Parathyroid adenoma (tissue), 2 donors: ENCODE measurements around the gene SIAH1.
A peak's percentile ranks its signal among the peaks of the same experiment; 100 is the strongest.

Experiments used
- H2AFZ ChIP-seq: fragments of 300-600 bp; sonication (generic); one replicate; pipeline ENCODE4 v1.7.0; 2017; ENCODE audit warnings: antibody characterized with exemption, mild to moderate bottlenecking
- H3K27ac ChIP-seq: fragments of 300-600 bp; sonication (generic); one replicate; pipeline ENCODE4 v1.7.0; 2017
- H3K27me3 ChIP-seq: fragments of 300-600 bp; sonication (generic); one replicate; pipeline ENCODE4 v1.7.0; 2017; ENCODE audit warnings: low read length; ENCODE audit not compliant: control insufficient read depth, insufficient read depth
- H3K36me3 ChIP-seq: fragments of 300-600 bp; sonication (generic); one replicate; pipeline ENCODE4 v1.7.0; 2017; ENCODE audit warnings: low read length; ENCODE audit not compliant: control insufficient read depth, insufficient read depth
- H3K4me1 ChIP-seq: fragments of 300-600 bp; sonication (generic); one replicate; pipeline ENCODE4 v1.7.0; 2017; ENCODE audit warnings: control low read depth
- H3K4me2 ChIP-seq: fragments of 300-600 bp; sonication (generic); one replicate; pipeline ENCODE4 v1.7.0; 2017; ENCODE audit warnings: low read length
- H3K4me3 ChIP-seq: fragments of 300-600 bp; sonication (generic); one replicate; pipeline ENCODE4 v1.7.0; 2017; ENCODE audit warnings: low read depth, low read length
- H3K79me2 ChIP-seq: fragments of 300-600 bp; sonication (generic); one replicate; pipeline ENCODE4 v1.7.0; 2017; ENCODE audit warnings: control low read depth
- H3K9ac ChIP-seq: fragments of 300-600 bp; sonication (generic); one replicate; pipeline ENCODE4 v1.7.0; 2017; ENCODE audit warnings: mild to moderate bottlenecking
- H3K9me3 ChIP-seq: fragments of 300-600 bp; sonication (generic); one replicate; pipeline ENCODE4 v1.7.0; 2017; ENCODE audit warnings: low read length; ENCODE audit not compliant: control insufficient read depth
- CTCF ChIP-seq: fragments of 300-600 bp; sonication (generic); IDR thresholded peaks from one replicate; pipeline ENCODE4 v1.7.0; 2017; ENCODE audit warnings: antibody characterized with exemption, mild to moderate bottlenecking
- donor health status: primary hyperparathyroidism.

The SIAH1 gene

GRCh38 chr16:48383877-48384519 lies 1.2 kb downstream of the SIAH1 start:
- H2AFZ ChIP-seq, result peak overlapping the region; percentile 85
- TF ChIP-seq CTCF, result no peak
- H3K4me2 ChIP-seq, result peak overlapping the region; percentile 77
- no peaks in the 10 kb centered on the region for H3K9me3 ChIP-seq
- no peaks in the 10 kb centered on the region for H3K36me3 ChIP-seq
- peaks cover 10% of the 10 kb centered on the region for H3K4me1 ChIP-seq
- peak overlapping the region; percentile 75 for H3K9ac ChIP-seq
- H3K4me3 ChIP-seq, result peak overlapping the region; percentile 82
- H3K79me2 ChIP-seq, result peaks cover 35% of the 10 kb centered on the region
- H3K27me3 ChIP-seq, result no peaks in the 10 kb centered on the region
- H3K27ac ChIP-seq, result peak overlapping the region; percentile 88

GRCh38 chr16:48383009-48383876 lies 2.0 kb downstream of the SIAH1 start:
- no peaks in the 10 kb centered on the region for H3K9me3 ChIP-seq
- peaks cover 13% of the 10 kb centered on the region for H3K4me1 ChIP-seq
- no peak for TF ChIP-seq CTCF
- H3K36me3 ChIP-seq, result no peaks in the 10 kb centered on the region
- peaks cover 42% of the 10 kb centered on the region for H3K79me2 ChIP-seq
- H3K4me3 ChIP-seq, result peak overlapping the region; percentile 82
- H3K4me2 ChIP-seq, result peak overlapping the region; percentile 77
- peak overlapping the region; percentile 88 for H3K27ac ChIP-seq
- H3K27me3 ChIP-seq, result no peaks in the 10 kb centered on the region
- H3K9ac ChIP-seq, result no peak overlapping the region
- H2AFZ ChIP-seq, result no peak overlapping the region

- H3K4me3 ChIP-seq, result no peak overlapping the region
- H3K9me3 ChIP-seq, result no peaks in the 10 kb centered on the region
- H3K36me3 ChIP-seq, result no peaks in the 10 kb centered on the region
- H3K27me3 ChIP-seq, result no peaks in the 10 kb centered on the region
- no peak overlapping the region for H2AFZ ChIP-seq
- no peak overlapping the region for H3K9ac ChIP-seq
- H3K4me1 ChIP-seq, result peaks cover 13% of the 10 kb centered on the region
- peaks cover 51% of the 10 kb centered on the region for H3K79me2 ChIP-seq
- TF ChIP-seq CTCF, result no peak
- no peak overlapping the region for H3K4me2 ChIP-seq
- H3K27ac ChIP-seq, result no peak overlapping the region
Observed at GRCh38 chr16:48382131-48382530, 3.1 kb downstream of the SIAH1 start.

- Histone ChIP-seq H3K79me2 (peaks cover 59% of the 10 kb centered on the region), H3K36me3 (no peaks in the 10 kb centered on the region), H3K4me3 (no peak overlapping the region), H3K4me1 (peaks cover 13% of the 10 kb centered on the region), H3K27me3 (no peaks in the 10 kb centered on the region), H3K9ac (no peak overlapping the region), H3K27ac (no peak overlapping the region), H3K4me2 (peak overlapping the region; percentile 33), H2AFZ (no peak overlapping the region), H3K9me3 (no peaks in the 10 kb centered on the region)
- no peak for TF ChIP-seq CTCF
Observed at GRCh38 chr16:48381201-48381600, 4.0 kb downstream of the SIAH1 start.
